GM12878 (cell line): ENCODE measurements around the gene ISG20.

Source experiments
- CTCF ChIP-seq, 3 experiments: IDR thresholded peaks in 2 of 3; conservative IDR thresholded peaks in 1 of 3; 2 replicates each; pipeline ENCODE4 v1.5.1; 2011; ENCODE audit warnings: low read depth in 3 of 3, low read length in 3 of 3, mild to moderate bottlenecking in 3 of 3, control low read depth in 2 of 3, moderate library complexity in 2 of 3, inconsistent platforms in 1 of 3, mixed read lengths in 1 of 3; ENCODE audit not compliant: control insufficient read depth in 2 of 3, insufficient read depth in 1 of 3; ENCODE audit errors: extremely low read depth in 1 of 3
- FOS ChIP-seq: IDR thresholded peaks from 3 replicates; pipeline ENCODE4 v1.6.1; 2011; ENCODE audit warnings: borderline replicate concordance; ENCODE audit not compliant: insufficient read length; ENCODE audit errors: extremely low read depth
- TAF1 ChIP-seq: IDR thresholded peaks from 2 replicates; pipeline ENCODE4 v1.6.1; 2011; ENCODE audit warnings: mild to moderate bottlenecking, low read depth, low read length, borderline replicate concordance

GRCh38 chr15:88674661-88675060 lies 35.8 kb downstream of the ISG20 start:
- no peak for TF ChIP-seq TAF1
- no peak for TF ChIP-seq FOS
- TF ChIP-seq CTCF (IDR thresholded peaks at IDR 0.05 in 2 of 3, conservative IDR thresholded peaks at IDR 0.05 in 1 of 3; ENCODE audit: control insufficient read depth in 2 of 3, extremely low read depth in 1 of 3, insufficient read depth in 1 of 3, low read depth in 3 of 3, low read length in 3 of 3) = no peak
